HG02884 (cell line): ENCODE results near the gene MSL2.
A peak's percentile ranks its signal among the peaks of the same experiment; 100 is the strongest.
"Not testable (repeated sequence)": the region's sequence is repeated elsewhere in the genome, so short reads cannot be mapped to it uniquely, and the experiment has no call there.

ENCODE experiments used
- ATAC-seq: cut with Tn5 transposase; IDR thresholded peaks from one replicate; pipeline ENCODE4 v1.9.1; 2021; ENCODE audit warnings: mild to moderate bottlenecking, moderate library complexity; ENCODE audit not compliant: unreplicated experiment

MSL2 gene

DNA sequence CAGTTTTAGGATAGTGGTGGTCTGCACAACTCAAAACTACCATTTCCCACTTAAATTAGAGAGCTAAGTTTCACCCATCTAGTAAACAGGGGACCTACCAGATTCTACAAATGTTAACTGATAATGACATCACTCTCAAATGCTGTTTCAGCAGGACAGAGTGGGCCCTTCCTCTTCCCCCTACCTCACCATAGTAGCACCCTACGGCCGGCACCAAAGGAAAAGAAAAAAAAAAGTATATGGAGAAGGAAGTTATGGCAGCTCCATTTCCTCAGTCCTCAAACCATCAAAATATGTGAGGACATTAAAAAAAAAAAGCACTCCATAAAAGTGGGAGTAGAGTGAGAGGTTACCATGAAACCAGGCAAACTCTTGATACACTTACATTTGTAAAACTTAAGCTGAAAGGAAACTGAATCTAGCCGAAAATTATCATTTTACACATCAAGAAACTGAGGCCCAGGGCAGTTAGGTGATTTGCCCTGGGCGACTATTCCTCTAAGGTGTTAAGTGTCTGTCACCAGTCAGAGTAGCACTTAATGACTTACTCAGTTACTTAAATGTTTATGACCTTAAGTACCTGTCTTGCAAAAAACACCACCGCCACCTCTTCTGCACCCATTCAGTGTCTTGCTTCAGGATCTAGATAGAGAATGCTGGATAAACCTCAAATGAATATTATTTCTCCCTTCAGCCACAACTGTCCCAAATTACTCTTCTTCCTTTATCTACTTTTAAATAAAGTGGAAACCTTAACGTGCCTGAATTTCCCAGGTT lies 2.7 kb downstream of the MSL2 start:
- no peak for ATAC-seq

- no peak for ATAC-seq
Measured at GRCh38 chr3:136192831-136193230, 3.3 kb downstream of the MSL2 start.

GRCh38 chr3:136192195-136192594 lies 3.9 kb downstream of the MSL2 start:
- ATAC-seq: not testable (repeated sequence)

DNA sequence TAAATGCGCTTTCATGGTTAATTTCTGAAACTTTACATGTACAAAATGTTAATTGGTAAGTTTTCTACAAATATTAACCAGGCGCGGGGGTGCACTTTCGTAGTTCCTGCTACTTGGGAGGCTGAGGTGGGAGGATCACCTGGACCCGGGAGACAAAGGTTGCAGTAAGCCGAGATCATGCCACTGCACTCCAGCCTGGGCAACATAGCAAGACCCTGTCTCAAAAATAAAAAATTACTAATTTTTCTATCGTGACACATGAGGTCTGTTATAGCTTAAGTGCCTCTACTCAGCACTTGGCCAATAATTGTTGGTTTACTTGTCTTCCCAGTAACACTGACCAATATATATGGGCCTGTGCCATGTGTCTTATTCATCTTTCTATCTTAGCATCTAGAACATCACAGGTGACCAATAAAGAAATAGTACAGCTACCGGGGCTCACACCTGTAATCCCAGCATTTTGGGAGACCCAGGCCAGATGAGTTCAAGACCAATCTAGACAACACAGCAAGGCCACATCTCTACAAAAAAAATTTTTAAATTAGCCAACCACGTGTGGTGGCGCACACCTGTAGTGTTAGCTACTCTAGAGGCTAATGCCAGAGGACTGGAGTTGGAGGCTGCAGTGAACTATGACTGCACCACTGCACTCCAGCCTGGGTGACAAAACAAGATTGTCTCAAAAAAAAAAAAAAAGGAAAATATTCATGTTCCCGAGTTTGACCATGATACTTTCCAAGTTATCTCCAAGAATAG lies 6.1 kb downstream of the MSL2 start:
- no peak for ATAC-seq

DNA sequence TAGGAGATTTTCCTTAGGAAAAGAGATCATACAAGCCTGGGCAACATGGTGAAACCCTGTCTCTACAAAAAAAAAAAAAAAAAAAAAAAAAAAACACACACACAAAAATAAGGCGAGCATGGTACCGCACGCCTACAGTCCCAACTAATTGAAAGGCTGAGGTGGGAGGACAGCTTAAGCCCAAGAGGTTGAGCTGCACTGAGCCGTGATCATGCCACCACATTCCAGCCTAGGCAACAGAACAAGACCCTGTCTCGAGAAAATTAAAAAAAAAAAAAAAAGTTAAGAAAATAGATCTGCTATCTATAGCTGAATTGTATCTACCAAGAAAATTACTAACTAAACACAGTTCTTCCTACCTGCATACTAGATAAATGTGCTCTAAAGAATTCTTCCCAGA lies 7.1 kb downstream of the MSL2 start:
- ATAC-seq: no peak

- no peak for ATAC-seq
Measured at GRCh38 chr3:136187868-136188267, 8.3 kb downstream of the MSL2 start.

- ATAC-seq: no peak
Measured at GRCh38 chr3:136186846-136187245, 9.3 kb downstream of the MSL2 start.

- peak; percentile 43 for ATAC-seq
Measured at GRCh38 chr3:136186344-136186743, 9.8 kb downstream of the MSL2 start.

- ATAC-seq: no peak
Measured at GRCh38 chr3:136184703-136185102, 11.4 kb downstream of the MSL2 start.

- no peak for ATAC-seq
Measured at GRCh38 chr3:136181741-136182140, 14.4 kb downstream of the MSL2 start.

- ATAC-seq: no peak
Measured at GRCh38 chr3:136177876-136178275, 18.3 kb downstream of the MSL2 start.

- no peak for ATAC-seq
Measured at GRCh38 chr3:136173939-136174490, 22.1 kb downstream of the MSL2 start.

DNA sequence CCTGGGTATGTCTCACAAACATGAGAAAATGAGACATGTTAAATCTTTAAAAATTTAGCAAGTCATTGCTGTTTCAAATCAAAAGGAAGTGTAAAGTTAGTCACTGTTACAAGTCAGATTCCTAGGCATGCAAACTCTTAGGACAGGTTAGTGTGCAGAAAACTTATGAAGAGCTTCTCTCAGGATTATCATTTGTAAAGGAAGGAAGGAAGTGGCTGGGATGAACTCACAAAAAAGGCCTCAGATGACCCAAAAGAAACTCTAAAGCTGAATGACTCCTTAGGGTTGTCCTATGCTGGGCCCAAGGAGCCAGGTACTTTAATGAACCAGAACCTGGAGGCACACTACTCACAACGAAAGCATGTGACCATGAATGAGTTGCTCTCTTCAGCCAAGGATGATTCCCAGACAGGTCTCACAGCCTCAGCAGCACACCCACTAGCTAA lies 25.0 kb downstream of the MSL2 start:
- ATAC-seq: no peak

DNA sequence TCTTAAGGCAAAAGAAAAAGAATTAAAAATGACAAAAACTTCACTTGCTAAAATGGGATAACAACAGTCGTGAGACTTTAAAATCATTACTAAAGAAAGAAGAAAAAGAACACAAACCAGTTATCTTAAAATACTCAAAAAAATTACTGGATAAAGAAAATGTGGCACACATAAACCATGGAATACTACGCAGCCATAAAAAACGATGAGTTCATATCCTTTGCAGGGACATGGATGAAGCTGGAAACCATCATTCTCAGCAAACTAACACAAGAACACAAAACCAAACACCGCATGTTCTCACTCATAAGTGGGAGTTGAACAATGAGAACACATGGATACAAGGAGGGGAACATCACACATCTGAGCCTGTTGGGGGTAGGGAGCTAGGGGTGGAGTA lies 27.9 kb downstream of the MSL2 start:
- not testable (repeated sequence) for ATAC-seq

DNA sequence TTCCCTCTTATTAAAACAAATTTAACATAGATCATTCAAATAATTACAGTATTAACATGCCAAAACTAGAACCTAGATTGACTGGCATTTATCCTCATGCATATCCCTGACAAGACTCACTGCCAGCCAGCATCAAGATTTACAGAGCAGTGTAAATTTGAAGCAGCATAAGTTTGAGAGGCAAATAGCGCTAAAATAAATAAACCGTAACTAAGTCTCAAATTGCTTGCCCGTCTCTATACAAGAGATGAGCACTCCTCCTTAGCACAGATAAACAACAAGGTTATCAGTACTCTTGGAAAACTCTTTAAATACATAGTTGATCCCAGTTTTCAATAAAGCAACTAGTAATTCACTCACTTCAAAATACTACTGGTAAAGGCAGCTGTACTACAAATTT lies 29.6 kb downstream of the MSL2 start:
- no peak for ATAC-seq

- not testable (repeated sequence) for ATAC-seq
Measured at GRCh38 chr3:136163607-136164006, 32.5 kb downstream of the MSL2 start.

- no peak for ATAC-seq
Measured at GRCh38 chr3:136162322-136162721, 33.8 kb downstream of the MSL2 start.

- no peak for ATAC-seq
Measured at GRCh38 chr3:136161516-136161915, 34.6 kb downstream of the MSL2 start.

GRCh38 chr3:136152963-136153362 lies 43.2 kb downstream of the MSL2 start:
- ATAC-seq: no peak

GRCh38 chr3:136152176-136152843 lies 43.8 kb downstream of the MSL2 start:
- no peak for ATAC-seq

- ATAC-seq: no peak
Measured at GRCh38 chr3:136151219-136151618, 44.9 kb downstream of the MSL2 start.
